ENCODE data around the gene PHACTR2.

PHACTR2 gene

DNA sequence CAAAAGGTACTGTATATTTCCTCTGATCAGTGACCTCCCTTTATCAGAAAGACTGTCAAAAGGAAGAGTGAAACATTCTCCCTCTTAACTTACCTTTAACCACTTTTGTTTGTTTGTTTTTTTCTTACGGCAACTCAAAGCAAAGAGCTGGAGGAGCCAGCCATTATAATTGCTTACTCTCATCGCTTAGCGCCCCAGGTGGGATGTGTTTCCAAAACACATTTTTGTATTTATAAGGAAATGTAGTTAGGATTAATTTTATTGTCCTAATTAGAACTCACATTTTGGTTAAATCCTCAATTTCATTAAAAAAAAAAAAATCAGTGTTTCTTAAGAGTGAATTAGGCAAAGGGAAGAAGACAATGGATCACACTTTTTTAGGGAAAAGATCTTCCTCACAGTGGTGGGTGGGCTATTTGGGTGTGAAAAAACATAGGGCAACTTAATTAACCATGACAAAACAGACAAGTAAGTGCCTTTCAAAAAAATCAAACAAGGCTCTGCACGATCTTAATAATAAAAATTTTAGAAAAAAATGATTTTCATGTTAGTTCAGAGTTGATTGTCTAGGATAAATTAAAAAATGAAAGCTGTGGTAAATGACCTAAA, 1.2 kb upstream of the PHACTR2 start:
- TF ChIP-seq, protein P1, sequence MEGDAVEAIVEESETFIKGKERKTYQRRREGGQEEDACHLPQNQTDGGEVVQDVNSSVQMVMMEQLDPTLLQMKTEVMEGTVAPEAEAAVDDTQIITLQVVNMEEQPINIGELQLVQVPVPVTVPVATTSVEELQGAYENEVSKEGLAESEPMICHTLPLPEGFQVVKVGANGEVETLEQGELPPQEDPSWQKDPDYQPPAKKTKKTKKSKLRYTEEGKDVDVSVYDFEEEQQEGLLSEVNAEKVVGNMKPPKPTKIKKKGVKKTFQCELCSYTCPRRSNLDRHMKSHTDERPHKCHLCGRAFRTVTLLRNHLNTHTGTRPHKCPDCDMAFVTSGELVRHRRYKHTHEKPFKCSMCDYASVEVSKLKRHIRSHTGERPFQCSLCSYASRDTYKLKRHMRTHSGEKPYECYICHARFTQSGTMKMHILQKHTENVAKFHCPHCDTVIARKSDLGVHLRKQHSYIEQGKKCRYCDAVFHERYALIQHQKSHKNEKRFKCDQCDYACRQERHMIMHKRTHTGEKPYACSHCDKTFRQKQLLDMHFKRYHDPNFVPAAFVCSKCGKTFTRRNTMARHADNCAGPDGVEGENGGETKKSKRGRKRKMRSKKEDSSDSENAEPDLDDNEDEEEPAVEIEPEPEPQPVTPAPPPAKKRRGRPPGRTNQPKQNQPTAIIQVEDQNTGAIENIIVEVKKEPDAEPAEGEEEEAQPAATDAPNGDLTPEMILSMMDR (IDR thresholded peaks at IDR 0.05; ENCODE audit: insufficient read depth, low read depth, low read length, missing control alignments): no peak
- no peak overlapping the region for H3K4me3 ChIP-seq (ENCODE audit: low read depth, low read length)
- DNase-seq (ENCODE audit: low read depth): no peak

DNA sequence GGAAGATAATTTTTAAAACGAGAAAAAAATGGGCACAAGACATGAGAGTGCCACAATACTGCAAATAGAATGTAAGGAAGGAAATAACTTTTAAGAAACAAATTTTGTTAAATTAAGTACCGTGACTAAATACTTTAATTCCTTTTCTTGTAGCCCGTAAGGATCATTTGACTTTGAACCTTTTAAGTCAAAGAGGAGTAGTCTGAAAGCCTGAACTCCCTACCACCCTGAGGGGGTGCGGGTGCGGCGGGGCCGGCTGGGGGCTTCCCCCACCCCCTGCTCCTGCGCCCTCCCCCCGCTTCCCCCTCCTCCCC, 231 bp upstream of the PHACTR2 start:
- TF ChIP-seq, protein P1 (IDR thresholded peaks at IDR 0.05; ENCODE audit: insufficient read depth, low read depth, low read length, missing control alignments): no peak
- H3K4me3 ChIP-seq (ENCODE audit: low read depth, low read length): no peak overlapping the region
- DNase-seq (ENCODE audit: low read depth): no peak

DNA sequence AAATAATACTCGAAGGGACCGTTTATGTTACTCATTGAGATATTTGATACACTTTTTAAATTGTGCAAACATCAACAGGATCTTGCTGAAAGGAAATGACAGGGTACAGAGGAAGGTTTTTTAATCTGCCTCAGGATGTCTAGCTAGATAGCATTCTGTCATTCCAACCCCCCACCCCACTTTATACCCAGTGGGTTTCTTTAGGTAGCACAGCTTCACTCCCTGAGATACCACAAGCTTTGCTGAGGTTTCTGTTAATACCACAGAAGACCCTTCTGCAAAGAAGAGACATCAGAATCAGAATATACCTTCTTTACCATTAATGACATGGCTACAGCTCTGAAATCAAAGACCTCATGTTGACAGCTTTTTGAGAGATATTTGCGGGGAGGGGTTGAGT, 1.3 kb downstream of the PHACTR2 start:
- TF ChIP-seq, protein P1 (IDR thresholded peaks at IDR 0.05; ENCODE audit: insufficient read depth, low read depth, low read length, missing control alignments): no peak
- H3K4me3 ChIP-seq (ENCODE audit: low read depth, low read length): no peak overlapping the region
- no peak for DNase-seq (ENCODE audit: low read depth)

DNA sequence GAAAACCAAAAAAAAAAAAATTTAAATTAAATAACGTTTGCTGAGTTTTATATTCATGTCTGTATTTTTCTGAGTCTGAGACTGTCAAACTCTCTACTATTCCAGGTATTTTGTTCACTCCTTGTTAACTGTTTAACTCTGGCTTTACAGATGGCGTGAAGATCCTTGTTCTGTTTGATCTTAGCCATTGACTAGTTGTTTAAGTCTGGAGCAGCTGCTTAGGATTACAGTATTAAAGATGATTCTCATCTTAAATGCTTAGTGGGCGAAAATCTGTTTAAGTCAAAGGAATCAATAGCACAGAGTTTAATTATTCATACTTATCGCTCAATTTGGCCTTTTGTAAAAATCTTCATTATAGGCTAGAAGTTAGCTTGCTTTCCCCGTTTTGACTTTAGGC, 2.4 kb downstream of the PHACTR2 start:
- H3K4me3 ChIP-seq (ENCODE audit: low read depth, low read length): no peak overlapping the region
- TF ChIP-seq, protein P1 (IDR thresholded peaks at IDR 0.05; ENCODE audit: insufficient read depth, low read depth, low read length, missing control alignments): no peak
- DNase-seq (ENCODE audit: low read depth): no peak

DNA sequence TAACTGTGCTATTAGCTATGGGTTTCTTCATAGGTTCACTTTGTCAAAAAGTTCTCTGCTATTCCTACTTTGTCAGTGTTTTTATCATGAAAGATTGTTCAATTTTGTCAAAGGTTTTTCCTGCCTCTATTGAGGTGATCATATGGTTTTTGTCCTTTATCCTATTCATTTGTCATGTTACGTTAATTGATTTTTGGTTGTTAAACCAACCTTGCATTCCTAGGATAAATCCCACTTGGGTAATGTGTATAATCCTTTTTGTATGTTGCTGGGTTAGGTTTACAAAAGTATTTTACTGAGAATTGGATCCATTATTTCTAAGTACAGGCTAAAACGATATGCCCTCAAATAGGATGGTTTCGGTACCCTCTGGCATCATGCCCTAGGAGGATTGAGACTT, 5.0 kb downstream of the PHACTR2 start:
- no peak for DNase-seq (ENCODE audit: low read depth)
- TF ChIP-seq, protein P1 (IDR thresholded peaks at IDR 0.05; ENCODE audit: insufficient read depth, low read depth, low read length, missing control alignments): no peak
- H3K4me3 ChIP-seq (ENCODE audit: low read depth, low read length): no peak overlapping the region

DNA sequence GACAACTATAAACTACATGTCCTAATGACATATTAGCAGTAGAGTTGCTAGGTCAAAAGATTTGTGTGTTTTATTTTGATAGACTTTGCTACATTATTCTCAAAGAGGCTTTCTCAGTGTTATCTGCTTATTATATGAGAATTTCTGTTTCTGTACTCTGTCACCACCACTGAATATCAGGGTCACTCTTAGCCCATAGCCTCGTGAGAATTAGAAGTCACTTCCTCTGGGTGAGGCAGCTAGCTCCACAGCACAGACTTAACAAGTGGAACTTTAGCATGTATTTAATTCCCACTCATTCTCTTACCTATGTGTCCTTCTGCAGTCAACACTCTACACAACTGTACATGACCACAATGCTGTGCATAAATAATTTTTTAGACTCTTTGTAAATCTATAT, 6.7 kb downstream of the PHACTR2 start:
- no peak overlapping the region for H3K4me3 ChIP-seq (ENCODE audit: low read depth, low read length)
- TF ChIP-seq, protein P1 (IDR thresholded peaks at IDR 0.05; ENCODE audit: insufficient read depth, low read depth, low read length, missing control alignments): no peak
- no peak for DNase-seq (ENCODE audit: low read depth)

DNA sequence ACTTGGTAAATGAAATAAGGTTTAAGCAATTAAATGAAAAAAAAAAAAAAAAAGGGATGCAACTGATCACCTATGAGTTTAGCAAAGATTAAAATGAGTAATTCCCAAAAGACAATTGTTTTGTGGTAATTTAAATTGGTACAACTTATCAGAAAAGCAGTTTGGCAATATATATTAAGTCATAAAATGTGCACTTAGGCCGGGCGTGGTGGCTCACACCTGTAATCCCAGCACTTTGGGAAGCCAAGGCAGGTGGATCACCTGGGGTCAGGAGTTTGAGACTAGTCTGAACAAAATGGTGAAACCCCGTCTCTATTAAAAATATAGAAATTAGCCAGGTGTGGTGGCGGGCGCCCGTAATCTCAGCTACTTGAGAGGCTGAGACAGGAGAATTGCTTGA, 7.9 kb downstream of the PHACTR2 start:
- TF ChIP-seq, protein P1 (IDR thresholded peaks at IDR 0.05; ENCODE audit: insufficient read depth, low read depth, low read length, missing control alignments): no peak
- DNase-seq (ENCODE audit: low read depth): no peak
- no peak overlapping the region for H3K4me3 ChIP-seq (ENCODE audit: low read depth, low read length)
